GM10266 (cell line): Measurements from ENCODE around the gene CHTF8.

Source experiments
- DNase-seq: peaks from one replicate; pipeline ENCODE4 v3.0.0; 2012; ENCODE audit errors: extremely low spot score
- CTCF ChIP-seq: IDR thresholded peaks from 2 replicates; pipeline ENCODE4 v1.5.1; 2012; ENCODE audit warnings: mild to moderate bottlenecking, low read depth; ENCODE audit not compliant: control insufficient read depth, insufficient read depth; ENCODE audit errors: missing control alignments

The CHTF8 gene

GRCh38 chr16:69123910-69124309 lies 8.5 kb downstream of the CHTF8 start:
- peak; percentile 60 for TF ChIP-seq CTCF
- DNase-seq: peak; percentile 62

- TF ChIP-seq CTCF: no peak
- no peak for DNase-seq
These were observed 12.2 kb downstream of the CHTF8 start for GRCh38 chr16:69120096-69120664.

GRCh38 chr16:69119536-69119935 lies 12.9 kb downstream of the CHTF8 start:
- TF ChIP-seq CTCF: no peak
- DNase-seq: no peak

- TF ChIP-seq CTCF: no peak
- DNase-seq: no peak
These were observed 13.4 kb downstream of the CHTF8 start for GRCh38 chr16:69118994-69119393.

GRCh38 chr16:69118468-69118867 lies 13.9 kb downstream of the CHTF8 start:
- no peak for TF ChIP-seq CTCF
- no peak for DNase-seq

GRCh38 chr16:69116906-69117305 lies 15.5 kb downstream of the CHTF8 start:
- TF ChIP-seq CTCF: no peak
- no peak for DNase-seq

GRCh38 chr16:69116256-69116875 lies 16.0 kb downstream of the CHTF8 start:
- no peak for TF ChIP-seq CTCF
- no peak for DNase-seq
